Fibroblast of lung (primary cell): ENCODE data around the gene EHMT1. TPM values are rescaled to one million over a fixed set of nuclear protein-coding genes. Genes with fewer than 3 reads are reported as not detected.

ENCODE experiments used
- DNase-seq, 2 donors: peaks; one replicate each; pipeline versions ENCODE4 v3.0.0 to v3.0.0-alpha.2; 2010; ENCODE audit warnings: low read depth in 2 of 2
- H2AFZ ChIP-seq: 2 replicates; pipeline ENCODE4 v1.5.1; 2012; ENCODE audit warnings: low read length, control low read depth, inconsistent platforms
- H3K27ac ChIP-seq: 2 replicates; pipeline ENCODE4 v1.5.1; 2011; ENCODE audit warnings: low read length, control low read depth; ENCODE audit not compliant: insufficient read depth
- H3K27me3 ChIP-seq: 2 replicates; pipeline ENCODE4 v1.5.1; 2011; ENCODE audit warnings: mild to moderate bottlenecking, low read length; ENCODE audit not compliant: control insufficient read depth, insufficient read depth
- H3K36me3 ChIP-seq: 2 replicates; pipeline ENCODE4 v1.5.1; 2011; ENCODE audit warnings: low read length; ENCODE audit not compliant: control insufficient read depth, insufficient read depth
- H3K4me1 ChIP-seq: 2 replicates; pipeline ENCODE4 v1.5.1; 2011; ENCODE audit warnings: low read length; ENCODE audit not compliant: control insufficient read depth, insufficient read depth; ENCODE audit errors: extremely low read depth
- H3K4me2 ChIP-seq: 2 replicates; pipeline ENCODE4 v1.5.1; 2011; ENCODE audit warnings: low read length, control low read depth; ENCODE audit not compliant: insufficient read depth; ENCODE audit errors: extremely low read depth
- H3K4me3 ChIP-seq, 4 experiments: fragments of 200-600 bp in 1 of 4; sonication (generic) in 1 of 4; replicated peaks in 1 of 4; 2 replicates each; pipeline ENCODE4 v1.5.1; 2011 to 2016; ENCODE audit warnings: low read length in 4 of 4, low read depth in 3 of 4, mild to moderate bottlenecking in 3 of 4, control low read depth in 2 of 4, inconsistent platforms in 1 of 4, mixed read lengths in 1 of 4; ENCODE audit not compliant: insufficient read depth in 1 of 4; ENCODE audit errors: control extremely low read depth in 1 of 4
- H3K79me2 ChIP-seq: 2 replicates; pipeline ENCODE4 v1.5.1; 2012; ENCODE audit warnings: mild to moderate bottlenecking, low read length, inconsistent platforms; ENCODE audit not compliant: control insufficient read depth, insufficient read depth
- H3K9ac ChIP-seq: 2 replicates; pipeline ENCODE4 v1.5.1; 2011; ENCODE audit warnings: mild to moderate bottlenecking, low read length, control low read depth; ENCODE audit not compliant: insufficient read depth
- H3K9me3 ChIP-seq: 2 replicates; pipeline ENCODE4 v1.5.1; 2012; ENCODE audit warnings: low read depth, low read length; ENCODE audit not compliant: control insufficient read depth, insufficient read depth
- H4K20me1 ChIP-seq: 2 replicates; pipeline ENCODE4 v1.5.1; 2011; ENCODE audit warnings: low read length; ENCODE audit not compliant: control insufficient read depth, insufficient read depth; ENCODE audit errors: extremely low read depth
- CTCF ChIP-seq, 2 donors: IDR thresholded peaks in 1 of 2; conservative IDR thresholded peaks in 1 of 2; 1 replicate in 1 of 2; 2 replicates in 1 of 2; pipeline ENCODE4 v1.5.1; 2011 to 2012; ENCODE audit warnings: low read length in 2 of 2, control low read depth in 1 of 2, inconsistent platforms in 1 of 2, low read depth in 1 of 2, mild to moderate bottlenecking in 1 of 2
- EZH2 ChIP-seq: IDR thresholded peaks from 2 replicates; pipeline ENCODE4 v1.5.1; 2012; ENCODE audit warnings: low read length, control low read depth, mild to moderate bottlenecking; ENCODE audit errors: missing control alignments
- polyA plus RNA-seq, 2 donors: library from polyadenylated mRNA; depleted of rRNA in 1 of 2; stranded (reverse) in 1 of 2; unstranded in 1 of 2; fragments of >200 nt; gene quantifications; 2 replicates each; pipeline ENCODE4 v1.2.1, GENCODE V29; 2011 to 2012; ENCODE audit warnings: missing spikeins in 1 of 2
- total RNA-seq: library from RNA; depleted of rRNA; stranded (reverse); fragments of >200 nt; gene quantifications from 2 replicates; pipeline ENCODE4 v1.2.1, GENCODE V29; 2014

The EHMT1 gene
- total and polyA plus RNA-seq, 2 donors (not counting 1 experiment from before 2014, with no cell fraction given), result 22.4 to 48.6 TPM

DNA sequence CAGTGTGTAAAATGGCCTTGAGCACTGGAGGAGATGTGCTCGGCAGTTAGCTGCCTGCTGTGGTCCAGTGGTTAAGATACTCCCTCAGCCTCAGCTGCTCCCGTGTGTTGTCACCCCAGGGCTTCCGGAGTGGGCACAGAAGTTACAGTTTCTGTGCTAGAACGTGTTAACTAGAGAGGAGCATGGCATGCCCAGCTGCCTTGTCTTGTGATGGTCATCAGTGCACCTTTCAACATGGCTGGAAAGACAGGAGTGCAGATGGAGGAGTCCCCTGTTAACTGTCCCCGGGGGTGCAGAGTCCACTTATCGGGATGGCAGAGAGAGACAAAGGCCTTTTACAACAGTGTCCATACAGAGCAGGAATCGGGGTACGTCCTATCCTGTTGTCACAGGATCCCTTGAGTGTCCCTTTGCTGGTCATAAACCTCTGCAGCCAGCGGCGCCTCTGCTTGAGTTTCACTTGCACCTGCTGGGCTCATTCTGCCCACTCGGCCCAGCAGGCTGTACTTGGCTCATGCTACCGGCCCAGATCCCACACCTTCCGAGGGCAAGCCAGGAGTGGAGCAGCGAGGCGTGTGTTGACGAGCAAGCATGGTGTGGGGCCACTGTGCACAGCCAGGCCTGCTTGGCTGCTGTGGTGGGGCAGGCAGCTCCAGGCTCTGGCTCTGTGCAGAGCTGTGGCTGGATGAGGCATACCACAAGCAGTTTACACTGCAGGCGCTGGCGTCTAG lies 112.6 kb downstream of the EHMT1 start:
- H3K36me3 ChIP-seq, result peaks cover 7% of the 10 kb centered on the region
- H3K27me3 ChIP-seq, result no peaks in the 10 kb centered on the region
- H3K4me2 ChIP-seq, result no peak overlapping the region
- H3K4me3 ChIP-seq, result no peak overlapping the region
- H3K4me1 ChIP-seq, result no peaks in the 10 kb centered on the region
- no peak overlapping the region for H3K27ac ChIP-seq
- no peaks in the 10 kb centered on the region for H3K9me3 ChIP-seq
- H2AFZ ChIP-seq, result no peak overlapping the region
- peaks cover 7% of the 10 kb centered on the region for H3K79me2 ChIP-seq
- H3K9ac ChIP-seq, result no peak overlapping the region
- TF ChIP-seq EZH2 (no peak), CTCF (conservative IDR thresholded peaks at IDR 0.05 in 1 of 2, IDR thresholded peaks at IDR 0.05 in 1 of 2; ENCODE audit: low read depth in 1 of 2, low read length in 2 of 2) (no peak)
- no peak for DNase-seq
- H4K20me1 ChIP-seq, result no peaks in the 10 kb centered on the region

GRCh38 chr9:137731947-137732813 lies 113.4 kb downstream of the EHMT1 start:
- Histone ChIP-seq H2AFZ (no peak overlapping the region), H4K20me1 (no peaks in the 10 kb centered on the region), H3K36me3 (peaks cover 5% of the 10 kb centered on the region), H3K27ac (no peak overlapping the region), H3K9ac (no peak overlapping the region), H3K27me3 (no peaks in the 10 kb centered on the region), H3K79me2 (peaks cover 5% of the 10 kb centered on the region), H3K9me3 (no peaks in the 10 kb centered on the region), H3K4me1 (no peaks in the 10 kb centered on the region), H3K4me2 (no peak overlapping the region), H3K4me3 (no peak overlapping the region)
- DNase-seq, result no peak
- no peak for TF ChIP-seq EZH2
- no peak for TF ChIP-seq CTCF (conservative IDR thresholded peaks at IDR 0.05 in 1 of 2, IDR thresholded peaks at IDR 0.05 in 1 of 2; ENCODE audit: low read depth in 1 of 2, low read length in 2 of 2)

DNA sequence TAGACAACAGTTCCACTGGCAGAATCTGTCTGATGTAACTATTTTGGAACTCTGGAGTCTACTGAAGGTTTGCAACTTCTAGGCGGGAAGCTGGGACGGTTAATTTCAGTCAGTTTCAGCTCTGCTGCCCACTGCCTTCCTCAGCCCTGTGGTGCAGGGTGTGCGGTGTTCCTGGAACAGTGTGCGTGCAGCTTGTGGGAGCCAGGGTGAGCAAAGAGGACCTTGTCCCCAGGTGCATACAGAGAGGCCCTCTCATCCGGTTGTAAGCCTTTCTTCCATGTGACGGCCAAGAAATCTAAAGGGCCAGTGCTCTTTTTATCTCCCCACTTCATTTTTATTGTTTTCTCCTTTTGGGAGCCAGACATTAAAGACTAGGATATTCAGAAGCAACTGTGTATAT lies 114.6 kb downstream of the EHMT1 start:
- TF ChIP-seq CTCF (conservative IDR thresholded peaks at IDR 0.05 in 1 of 2, IDR thresholded peaks at IDR 0.05 in 1 of 2; ENCODE audit: low read depth in 1 of 2, low read length in 2 of 2) (no peak), EZH2 (no peak)
- Histone ChIP-seq H3K36me3 (peaks cover under 1% of the 10 kb centered on the region), H3K79me2 (peaks cover 4% of the 10 kb centered on the region), H3K9me3 (no peaks in the 10 kb centered on the region), H3K4me2 (no peak overlapping the region), H3K4me3 (no peak overlapping the region), H3K9ac (no peak overlapping the region), H3K4me1 (no peaks in the 10 kb centered on the region), H3K27ac (no peak overlapping the region), H3K27me3 (no peaks in the 10 kb centered on the region), H4K20me1 (no peaks in the 10 kb centered on the region), H2AFZ (no peak overlapping the region)
- no peak for DNase-seq
